ENCODE results near the gene DOLPP1.

GRCh38 chr9:129068990-129069861 is 11.7 kb upstream of the DOLPP1 start:
- TF ChIP-seq, protein P1, sequence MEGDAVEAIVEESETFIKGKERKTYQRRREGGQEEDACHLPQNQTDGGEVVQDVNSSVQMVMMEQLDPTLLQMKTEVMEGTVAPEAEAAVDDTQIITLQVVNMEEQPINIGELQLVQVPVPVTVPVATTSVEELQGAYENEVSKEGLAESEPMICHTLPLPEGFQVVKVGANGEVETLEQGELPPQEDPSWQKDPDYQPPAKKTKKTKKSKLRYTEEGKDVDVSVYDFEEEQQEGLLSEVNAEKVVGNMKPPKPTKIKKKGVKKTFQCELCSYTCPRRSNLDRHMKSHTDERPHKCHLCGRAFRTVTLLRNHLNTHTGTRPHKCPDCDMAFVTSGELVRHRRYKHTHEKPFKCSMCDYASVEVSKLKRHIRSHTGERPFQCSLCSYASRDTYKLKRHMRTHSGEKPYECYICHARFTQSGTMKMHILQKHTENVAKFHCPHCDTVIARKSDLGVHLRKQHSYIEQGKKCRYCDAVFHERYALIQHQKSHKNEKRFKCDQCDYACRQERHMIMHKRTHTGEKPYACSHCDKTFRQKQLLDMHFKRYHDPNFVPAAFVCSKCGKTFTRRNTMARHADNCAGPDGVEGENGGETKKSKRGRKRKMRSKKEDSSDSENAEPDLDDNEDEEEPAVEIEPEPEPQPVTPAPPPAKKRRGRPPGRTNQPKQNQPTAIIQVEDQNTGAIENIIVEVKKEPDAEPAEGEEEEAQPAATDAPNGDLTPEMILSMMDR (IDR thresholded peaks at IDR 0.05; ENCODE audit: insufficient read depth, low read length, poor library complexity, severe bottlenecking): no peak
- no peak for TF ChIP-seq EZH2phosphoT487 (conservative IDR thresholded peaks at IDR 0.05; ENCODE audit: low read length)

Measured in SU-DHL-6 (cell line).